Neural crest cell (in vitro differentiated cells): ENCODE measurements around the gene EBF3. TPM values are rescaled to one million over a fixed set of nuclear protein-coding genes. Genes with fewer than 3 reads are reported as not detected.

Experiments used
- DNase-seq: peaks from one replicate; pipeline ENCODE4 v3.0.0; 2021; ENCODE audit warnings: low read depth, mixed read lengths, low spot score
- H3K27ac Mint-ChIP-seq: one replicate; pipeline ENCODE4 v1.8.0; 2021; ENCODE audit warnings: mild to moderate bottlenecking, mixed read lengths; ENCODE audit not compliant: unreplicated experiment
- H3K27me3 Mint-ChIP-seq: 2 replicates; pipeline ENCODE4 v1.8.0; 2021; ENCODE audit warnings: low read depth, mild to moderate bottlenecking, mixed read lengths
- H3K36me3 Mint-ChIP-seq: 2 replicates; pipeline ENCODE4 v1.8.0; 2021; ENCODE audit warnings: low read depth, mild to moderate bottlenecking, mixed read lengths
- H3K4me1 Mint-ChIP-seq: 2 replicates; pipeline ENCODE4 v1.8.0; 2021; ENCODE audit warnings: mixed read lengths
- H3K4me3 Mint-ChIP-seq: one replicate; pipeline ENCODE4 v1.8.0; 2021; ENCODE audit warnings: mild to moderate bottlenecking, mixed read lengths
- H3K9me3 Mint-ChIP-seq: 2 replicates; pipeline ENCODE4 v1.8.0; 2021; ENCODE audit warnings: mixed read lengths
- CTCF ChIP-seq: fragments of 200-600 bp; sonication (generic); conservative IDR thresholded peaks from 2 replicates; pipeline ENCODE4 v1.5.0; 2021; ENCODE audit warnings: antibody characterized with exemption, mild to moderate bottlenecking
- total RNA-seq: library from RNA; stranded (reverse); gene quantifications from 2 replicates; pipeline ENCODE4 v1.2.1, GENCODE V29; 2021

The EBF3 gene
- total RNA-seq, 1 donor from 2014 or later, result 11.6 TPM

- H3K27ac Mint-ChIP-seq, result no peak overlapping the region
- no peak for DNase-seq
- H3K4me1 Mint-ChIP-seq, result peaks cover 8% of the 10 kb centered on the region
- no peak overlapping the region for H3K4me3 Mint-ChIP-seq
- H3K27me3 Mint-ChIP-seq, result no peaks in the 10 kb centered on the region
- peaks cover 8% of the 10 kb centered on the region for H3K9me3 Mint-ChIP-seq
- peaks cover 6% of the 10 kb centered on the region for H3K36me3 Mint-ChIP-seq
- TF ChIP-seq CTCF, result no peak
These were observed 149.1 kb downstream of the EBF3 start for GRCh38 chr10:129814681-129815646.

GRCh38 chr10:129812398-129812797 is 151.7 kb downstream of the EBF3 start:
- H3K4me1 Mint-ChIP-seq, result peaks cover 19% of the 10 kb centered on the region
- TF ChIP-seq CTCF, result no peak
- H3K36me3 Mint-ChIP-seq, result no peaks in the 10 kb centered on the region
- no peak for DNase-seq
- H3K4me3 Mint-ChIP-seq, result no peak overlapping the region
- no peaks in the 10 kb centered on the region for H3K27me3 Mint-ChIP-seq
- H3K27ac Mint-ChIP-seq, result no peak overlapping the region
- H3K9me3 Mint-ChIP-seq, result no peaks in the 10 kb centered on the region

- peaks cover 19% of the 10 kb centered on the region for H3K4me1 Mint-ChIP-seq
These were observed 152.9 kb downstream of the EBF3 start for GRCh38 chr10:129811208-129811607.

GRCh38 chr10:129809841-129810240 is 154.2 kb downstream of the EBF3 start:
- Mint-ChIP-seq H3K27ac (no peak overlapping the region), H3K9me3 (peaks cover 5% of the 10 kb centered on the region), H3K4me3 (no peak overlapping the region)

More at GRCh38 chr10:129811208-129811607, 152.9 kb downstream of the EBF3 start:
- Mint-ChIP-seq H3K27me3 (no peaks in the 10 kb centered on the region), H3K27ac (no peak overlapping the region), H3K4me3 (no peak overlapping the region), H3K36me3 (peaks cover 2% of the 10 kb centered on the region), H3K9me3 (no peaks in the 10 kb centered on the region)
- no peak for TF ChIP-seq CTCF
- DNase-seq, result no peak

GRCh38 chr10:129809431-129809830 is 154.6 kb downstream of the EBF3 start:
- H3K27me3 Mint-ChIP-seq, result no peaks in the 10 kb centered on the region
- no peak overlapping the region for H3K4me3 Mint-ChIP-seq
- TF ChIP-seq CTCF, result no peak
- DNase-seq, result no peak
- peaks cover 5% of the 10 kb centered on the region for H3K9me3 Mint-ChIP-seq
- peaks cover 2% of the 10 kb centered on the region for H3K36me3 Mint-ChIP-seq
- H3K27ac Mint-ChIP-seq, result no peak overlapping the region
- peaks cover 19% of the 10 kb centered on the region for H3K4me1 Mint-ChIP-seq

More at GRCh38 chr10:129809841-129810240, 154.2 kb downstream of the EBF3 start:
- Mint-ChIP-seq H3K4me1 (peaks cover 19% of the 10 kb centered on the region), H3K36me3 (peaks cover 2% of the 10 kb centered on the region), H3K27me3 (no peaks in the 10 kb centered on the region)
- TF ChIP-seq CTCF, result no peak
- DNase-seq, result no peak
